HepG2 (cell line): Measurements from ENCODE around the gene SLBP.

ENCODE experiments used
- CTCF ChIP-seq: sonication (generic); formaldehyde crosslinking; IDR thresholded peaks from 2 replicates; pipeline ENCODE4 v1.5.0; 2020; ENCODE audit warnings: mild to moderate bottlenecking, missing genetic modification reagents, moderate library complexity
- ERF ChIP-seq: IDR thresholded peaks from 2 replicates; pipeline ENCODE4 v1.6.1; 2018; ENCODE audit warnings: missing biosample characterization, missing genetic modification reagents
- PHF20 ChIP-seq: sonication (generic); formaldehyde crosslinking; IDR thresholded peaks from 2 replicates; pipeline ENCODE4 v1.5.0; 2020; ENCODE audit warnings: mild to moderate bottlenecking, missing genetic modification reagents
- TAF1 ChIP-seq: sonication (generic); formaldehyde crosslinking; IDR thresholded peaks from 2 replicates; pipeline ENCODE4 v1.4.0; 2020; ENCODE audit warnings: missing genetic modification reagents
- TCF7L2 ChIP-seq: IDR thresholded peaks from 2 replicates; pipeline ENCODE4 v1.6.1; 2011; ENCODE audit warnings: mild to moderate bottlenecking, low read depth, low read length, moderate library complexity
- ZNF17 ChIP-seq: sonication (generic); formaldehyde crosslinking; IDR thresholded peaks from 2 replicates; pipeline ENCODE4 v1.5.0; 2020; ENCODE audit warnings: mild to moderate bottlenecking, missing genetic modification reagents

GRCh38 chr4:1753697-1754311 is 41.7 kb upstream of the SLBP start:
- TF ChIP-seq TCF7L2 (no peak), ERF (CRISPR knock-in tag) (no peak), CTCF (CRISPR knock-in tag) (peak; percentile 45; the same call in 1 of the 2 replicates), PHF20 (no peak), ZNF17 (CRISPR knock-in tag) (0 out of 2 replicates have a peak, but pooled peaks have one; percentile 42), TAF1 (CRISPR knock-in tag) (no peak)
